Measurements from ENCODE around the gene ANKRD40CL.

GRCh38 chr17:50808888-50809287 is 41.6 kb upstream of the ANKRD40CL start:
- TF ChIP-seq, protein P1, sequence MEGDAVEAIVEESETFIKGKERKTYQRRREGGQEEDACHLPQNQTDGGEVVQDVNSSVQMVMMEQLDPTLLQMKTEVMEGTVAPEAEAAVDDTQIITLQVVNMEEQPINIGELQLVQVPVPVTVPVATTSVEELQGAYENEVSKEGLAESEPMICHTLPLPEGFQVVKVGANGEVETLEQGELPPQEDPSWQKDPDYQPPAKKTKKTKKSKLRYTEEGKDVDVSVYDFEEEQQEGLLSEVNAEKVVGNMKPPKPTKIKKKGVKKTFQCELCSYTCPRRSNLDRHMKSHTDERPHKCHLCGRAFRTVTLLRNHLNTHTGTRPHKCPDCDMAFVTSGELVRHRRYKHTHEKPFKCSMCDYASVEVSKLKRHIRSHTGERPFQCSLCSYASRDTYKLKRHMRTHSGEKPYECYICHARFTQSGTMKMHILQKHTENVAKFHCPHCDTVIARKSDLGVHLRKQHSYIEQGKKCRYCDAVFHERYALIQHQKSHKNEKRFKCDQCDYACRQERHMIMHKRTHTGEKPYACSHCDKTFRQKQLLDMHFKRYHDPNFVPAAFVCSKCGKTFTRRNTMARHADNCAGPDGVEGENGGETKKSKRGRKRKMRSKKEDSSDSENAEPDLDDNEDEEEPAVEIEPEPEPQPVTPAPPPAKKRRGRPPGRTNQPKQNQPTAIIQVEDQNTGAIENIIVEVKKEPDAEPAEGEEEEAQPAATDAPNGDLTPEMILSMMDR (IDR thresholded peaks at IDR 0.05) = no peak
- TF ChIP-seq POLR2A (IDR thresholded peaks at IDR 0.05) = no peak

Measured in esophagus squamous epithelium (tissue), 4 donors.